CD4-positive, CD25-positive, alpha-beta regulatory T cell (primary cell): ENCODE data around the gene ASTN2. TPM values are rescaled to one million over a fixed set of nuclear protein-coding genes. Genes with fewer than 3 reads are reported as not detected.

Experiments
- ATAC-seq, 2 donors: fragments of 150-1000 bp; cut with Tn5 transposase; one replicate each; pipeline ENCODE4 v1.10.0; 2021; ENCODE audit warnings: low read depth in 2 of 2, moderate number of reproducible peaks in 2 of 2, moderate library complexity in 1 of 2
- DNase-seq, 3 donors: peaks; one replicate each; pipeline versions ENCODE4 v3.0.0 to v3.0.0-alpha.2; 2012 to 2022; ENCODE audit warnings: mixed read lengths in 1 of 3
- H3K27ac ChIP-seq: one replicate; pipeline ENCODE4 v1.7.0; 2013; ENCODE audit warnings: mild to moderate bottlenecking, low read length; ENCODE audit not compliant: insufficient read depth, poor library complexity, severe bottlenecking
- H3K27me3 ChIP-seq: one replicate; pipeline ENCODE4 v1.7.0; 2013; ENCODE audit warnings: low read length; ENCODE audit not compliant: control insufficient read depth, insufficient read depth
- H3K36me3 ChIP-seq: one replicate; pipeline ENCODE4 v1.7.0; 2013; ENCODE audit warnings: mild to moderate bottlenecking, low read length, moderate library complexity; ENCODE audit not compliant: control insufficient read depth, insufficient read depth
- H3K4me1 ChIP-seq: 2 replicates; pipeline ENCODE4 v1.7.0; 2013; ENCODE audit warnings: mild to moderate bottlenecking, low read length; ENCODE audit not compliant: insufficient read depth, control insufficient read depth, poor library complexity, severe bottlenecking
- H3K4me3 ChIP-seq: one replicate; pipeline ENCODE4 v1.7.0; 2013; ENCODE audit warnings: low read depth, mild to moderate bottlenecking, low read length, moderate library complexity
- H3K9me3 ChIP-seq, 2 experiments: 1 replicate in 1 of 2; 2 replicates in 1 of 2; pipeline ENCODE4 v1.7.0; 2013; ENCODE audit warnings: low read length in 2 of 2, mild to moderate bottlenecking in 1 of 2, moderate library complexity in 1 of 2; ENCODE audit not compliant: control insufficient read depth in 2 of 2
- H3K27ac Mint-ChIP-seq, 3 donors: one replicate each; pipeline ENCODE4 v1.8.0; 2020 to 2022; ENCODE audit warnings: mild to moderate bottlenecking in 3 of 3, mixed read lengths in 3 of 3, moderate library complexity in 2 of 3
- H3K27me3 Mint-ChIP-seq: one replicate; pipeline ENCODE4 v1.8.0; 2022; ENCODE audit warnings: mild to moderate bottlenecking, mixed read lengths
- H3K36me3 Mint-ChIP-seq: one replicate; pipeline ENCODE4 v1.8.0; 2020; ENCODE audit warnings: mixed read lengths
- H3K4me1 Mint-ChIP-seq, 4 donors: one replicate each; pipeline ENCODE4 v1.8.0; 2020 to 2022; ENCODE audit warnings: mixed read lengths in 4 of 4, mild to moderate bottlenecking in 1 of 4
- H3K4me3 Mint-ChIP-seq, 4 donors: one replicate each; pipeline ENCODE4 v1.8.0; 2020 to 2022; ENCODE audit warnings: mild to moderate bottlenecking in 4 of 4, mixed read lengths in 4 of 4, moderate library complexity in 3 of 4
- H3K9me3 Mint-ChIP-seq, 7 donors: one replicate each; pipeline ENCODE4 v1.8.0; 2020 to 2022; ENCODE audit warnings: mixed read lengths in 7 of 7, mild to moderate bottlenecking in 3 of 7, moderate library complexity in 2 of 7
- polyA plus RNA-seq, 4 donors: library from polyadenylated mRNA; unstranded; fragments of 300-500 nt; fragmentation: Illumina TruSeq; gene quantifications; one replicate each; pipeline ENCODE4 v1.2.3, GENCODE V29; 2021
- total RNA-seq: library from RNA; stranded (reverse); gene quantifications from one replicate; pipeline ENCODE4 v1.2.3, GENCODE V29; 2022

The ASTN2 gene
- total and polyA plus RNA-seq, 5 donors from 2014 or later = 5.0 to 9.9 (median 7.4) TPM

GRCh38 chr9:117334101-117334500 lies 80.8 kb downstream of the ASTN2 start:
- H3K9me3 ChIP-seq = peaks cover 0 to 4% of the 10 kb centered on the region in 2 experiments
- no peak overlapping the region for H3K4me3 Mint-ChIP-seq
- H3K4me1 Mint-ChIP-seq = no peaks in the 10 kb centered on the region
- H3K4me3 ChIP-seq = no peak overlapping the region
- H3K27ac ChIP-seq = no peak overlapping the region
- H3K4me1 ChIP-seq = no peaks in the 10 kb centered on the region
- no peak overlapping the region for H3K27ac Mint-ChIP-seq
- H3K36me3 Mint-ChIP-seq = no peaks in the 10 kb centered on the region
- no peaks in the 10 kb centered on the region for H3K27me3 ChIP-seq
- peaks cover 0 to 4% (median 0%) of the 10 kb centered on the region in 7 donors for H3K9me3 Mint-ChIP-seq
- DNase-seq (no peak), ATAC-seq (no peak)
- no peaks in the 10 kb centered on the region for H3K36me3 ChIP-seq
- H3K27me3 Mint-ChIP-seq = no peaks in the 10 kb centered on the region

- Histone ChIP-seq H3K9me3 (peaks cover 0 to 4% of the 10 kb centered on the region in 2 experiments), H3K4me1 (no peaks in the 10 kb centered on the region), H3K27ac (no peak overlapping the region), H3K4me3 (no peak overlapping the region), H3K27me3 (no peaks in the 10 kb centered on the region), H3K36me3 (no peaks in the 10 kb centered on the region)
- Mint-ChIP-seq H3K4me3 (no peak overlapping the region), H3K4me1 (no peaks in the 10 kb centered on the region), H3K27me3 (no peaks in the 10 kb centered on the region), H3K36me3 (no peaks in the 10 kb centered on the region), H3K9me3 (peaks cover 0 to 6% (median 3%) of the 10 kb centered on the region in 7 donors), H3K27ac (no peak overlapping the region)
- ATAC-seq (no peak), DNase-seq (no peak)
These were observed 89.0 kb downstream of the ASTN2 start for GRCh38 chr9:117325831-117326230.

- H3K4me3 Mint-ChIP-seq = no peak overlapping the region
- DNase-seq (no peak), ATAC-seq (no peak)
- Histone ChIP-seq H3K36me3 (no peaks in the 10 kb centered on the region), H3K4me3 (no peak overlapping the region), H3K4me1 (no peaks in the 10 kb centered on the region), H3K9me3 (peaks cover 0 to 4% of the 10 kb centered on the region in 2 experiments), H3K27ac (no peak overlapping the region), H3K27me3 (no peaks in the 10 kb centered on the region)
- H3K9me3 Mint-ChIP-seq = peaks cover 0 to 6% (median 3%) of the 10 kb centered on the region in 7 donors
- H3K4me1 Mint-ChIP-seq = no peaks in the 10 kb centered on the region
- no peaks in the 10 kb centered on the region for H3K36me3 Mint-ChIP-seq
- H3K27ac Mint-ChIP-seq = no peak overlapping the region
- no peaks in the 10 kb centered on the region for H3K27me3 Mint-ChIP-seq
These were observed 89.6 kb downstream of the ASTN2 start for GRCh38 chr9:117325110-117325731.

- no peak overlapping the region for H3K4me3 ChIP-seq
- H3K4me1 ChIP-seq = no peaks in the 10 kb centered on the region
- peaks cover 0 to 6% (median 3%) of the 10 kb centered on the region in 7 donors for H3K9me3 Mint-ChIP-seq
- no peaks in the 10 kb centered on the region for H3K27me3 Mint-ChIP-seq
- no peak for ATAC-seq
- no peaks in the 10 kb centered on the region for H3K27me3 ChIP-seq
- no peaks in the 10 kb centered on the region for H3K4me1 Mint-ChIP-seq
- H3K36me3 Mint-ChIP-seq = no peaks in the 10 kb centered on the region
- no peak for DNase-seq
- no peak overlapping the region for H3K27ac Mint-ChIP-seq
- no peak overlapping the region for H3K4me3 Mint-ChIP-seq
- H3K27ac ChIP-seq = no peak overlapping the region
- no peaks in the 10 kb centered on the region for H3K36me3 ChIP-seq
- H3K9me3 ChIP-seq = no peaks in the 10 kb centered on the region
These were observed 91.5 kb downstream of the ASTN2 start for GRCh38 chr9:117323390-117323789.

GRCh38 chr9:117317192-117317591 lies 97.7 kb downstream of the ASTN2 start:
- no peak overlapping the region for H3K4me3 ChIP-seq
- ATAC-seq = no peak
- H3K4me1 ChIP-seq = no peaks in the 10 kb centered on the region
- H3K27me3 ChIP-seq = no peaks in the 10 kb centered on the region
- no peak for DNase-seq
- H3K9me3 ChIP-seq = peaks cover 0 to 2% of the 10 kb centered on the region in 2 experiments
- H3K27ac ChIP-seq = no peak overlapping the region
- H3K36me3 Mint-ChIP-seq = no peaks in the 10 kb centered on the region
- no peaks in the 10 kb centered on the region for H3K27me3 Mint-ChIP-seq
- no peaks in the 10 kb centered on the region for H3K36me3 ChIP-seq
- H3K4me1 Mint-ChIP-seq = no peaks in the 10 kb centered on the region
- peaks cover 0 to 3% (median 0%) of the 10 kb centered on the region in 7 donors for H3K9me3 Mint-ChIP-seq
- H3K4me3 Mint-ChIP-seq = no peak overlapping the region
- H3K27ac Mint-ChIP-seq = no peak overlapping the region

GRCh38 chr9:117315236-117315635 lies 99.6 kb downstream of the ASTN2 start:
- Histone ChIP-seq H3K36me3 (no peaks in the 10 kb centered on the region), H3K9me3 (peaks cover 0 to 2% of the 10 kb centered on the region in 2 experiments), H3K27ac (no peak overlapping the region), H3K4me1 (no peaks in the 10 kb centered on the region), H3K4me3 (no peak overlapping the region), H3K27me3 (no peaks in the 10 kb centered on the region)
- Mint-ChIP-seq H3K4me3 (no peak overlapping the region), H3K4me1 (no peaks in the 10 kb centered on the region), H3K9me3 (peaks cover 0 to 3% (median 0%) of the 10 kb centered on the region in 7 donors), H3K36me3 (no peaks in the 10 kb centered on the region), H3K27ac (peak overlapping the region in 1 of 3 donors; percentile 38), H3K27me3 (no peaks in the 10 kb centered on the region)
- DNase-seq (no peak), ATAC-seq (no peak)

GRCh38 chr9:117313989-117314388 lies 100.9 kb downstream of the ASTN2 start:
- Mint-ChIP-seq H3K27me3 (no peaks in the 10 kb centered on the region), H3K27ac (no peak overlapping the region), H3K4me3 (no peak overlapping the region), H3K9me3 (peaks cover 0 to 5% (median 0%) of the 10 kb centered on the region in 7 donors), H3K4me1 (no peaks in the 10 kb centered on the region), H3K36me3 (no peaks in the 10 kb centered on the region)
- no peak overlapping the region for H3K4me3 ChIP-seq
- H3K9me3 ChIP-seq = peaks cover 0 to 2% of the 10 kb centered on the region in 2 experiments
- H3K27me3 ChIP-seq = no peaks in the 10 kb centered on the region
- H3K27ac ChIP-seq = no peak overlapping the region
- no peaks in the 10 kb centered on the region for H3K4me1 ChIP-seq
- no peak for ATAC-seq
- DNase-seq = no peak
- no peaks in the 10 kb centered on the region for H3K36me3 ChIP-seq

- H3K27ac Mint-ChIP-seq = no peak overlapping the region
- no peak overlapping the region for H3K4me3 Mint-ChIP-seq
- no peaks in the 10 kb centered on the region for H3K27me3 Mint-ChIP-seq
- H3K36me3 Mint-ChIP-seq = no peaks in the 10 kb centered on the region
- H3K4me1 Mint-ChIP-seq = no peaks in the 10 kb centered on the region
- no peak for DNase-seq
- H3K9me3 Mint-ChIP-seq = peaks cover 0 to 8% (median 0%) of the 10 kb centered on the region in 7 donors
- H3K27me3 ChIP-seq = no peaks in the 10 kb centered on the region
- H3K4me3 ChIP-seq = no peak overlapping the region
- no peaks in the 10 kb centered on the region for H3K9me3 ChIP-seq
- no peak overlapping the region for H3K27ac ChIP-seq
- no peak for ATAC-seq
- no peaks in the 10 kb centered on the region for H3K4me1 ChIP-seq
- no peaks in the 10 kb centered on the region for H3K36me3 ChIP-seq
These were observed 107.2 kb downstream of the ASTN2 start for GRCh38 chr9:117307701-117308100.
